Measurements from ENCODE around the gene CCNK.

The CCNK gene

DNA sequence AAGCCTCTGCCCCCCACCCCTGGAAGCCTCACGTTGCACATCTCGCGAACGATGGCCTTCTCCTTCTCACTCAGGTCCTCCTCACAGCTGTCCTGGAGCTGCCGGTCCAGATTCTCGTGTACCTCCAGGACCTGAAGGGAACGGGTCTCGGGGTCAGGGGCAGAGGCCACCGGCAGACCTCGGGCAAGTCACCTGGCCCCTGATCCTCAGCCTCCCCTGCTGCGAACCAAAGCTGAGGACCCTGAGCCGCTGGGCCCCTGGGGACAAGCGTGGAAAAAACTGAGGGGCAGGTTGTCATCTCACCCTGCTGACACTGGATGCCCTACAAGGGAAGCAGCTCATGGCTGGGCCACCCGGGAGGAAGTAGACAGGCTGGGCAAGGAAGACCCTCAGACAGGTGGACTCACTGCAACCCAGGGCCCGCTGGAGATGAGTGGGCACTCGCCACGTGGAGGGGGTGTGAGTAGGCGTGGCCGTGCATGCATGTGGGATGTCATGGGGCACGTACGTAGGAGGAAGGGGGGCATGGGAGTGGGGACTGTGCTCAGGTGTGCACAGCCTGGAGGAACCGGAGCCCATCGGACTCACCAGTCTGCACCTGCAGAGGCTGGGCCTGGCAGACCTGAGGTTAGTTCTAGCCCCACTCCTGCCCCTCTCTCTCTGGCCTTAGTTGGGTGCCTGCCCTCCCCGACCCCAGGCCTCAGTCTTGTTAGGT is 35.1 kb downstream of the CCNK start:
- ChIA-PET CTCF (interaction anchor here (1.0 to 2.2 kb wide), 6 partner anchors 11 to 371 kb away, joined by 3 to 10 read pairs (median 6); no protein-coding TSS in a partner anchor), POLR2A (no interaction called here)
- TF ChIP-seq, protein P1, sequence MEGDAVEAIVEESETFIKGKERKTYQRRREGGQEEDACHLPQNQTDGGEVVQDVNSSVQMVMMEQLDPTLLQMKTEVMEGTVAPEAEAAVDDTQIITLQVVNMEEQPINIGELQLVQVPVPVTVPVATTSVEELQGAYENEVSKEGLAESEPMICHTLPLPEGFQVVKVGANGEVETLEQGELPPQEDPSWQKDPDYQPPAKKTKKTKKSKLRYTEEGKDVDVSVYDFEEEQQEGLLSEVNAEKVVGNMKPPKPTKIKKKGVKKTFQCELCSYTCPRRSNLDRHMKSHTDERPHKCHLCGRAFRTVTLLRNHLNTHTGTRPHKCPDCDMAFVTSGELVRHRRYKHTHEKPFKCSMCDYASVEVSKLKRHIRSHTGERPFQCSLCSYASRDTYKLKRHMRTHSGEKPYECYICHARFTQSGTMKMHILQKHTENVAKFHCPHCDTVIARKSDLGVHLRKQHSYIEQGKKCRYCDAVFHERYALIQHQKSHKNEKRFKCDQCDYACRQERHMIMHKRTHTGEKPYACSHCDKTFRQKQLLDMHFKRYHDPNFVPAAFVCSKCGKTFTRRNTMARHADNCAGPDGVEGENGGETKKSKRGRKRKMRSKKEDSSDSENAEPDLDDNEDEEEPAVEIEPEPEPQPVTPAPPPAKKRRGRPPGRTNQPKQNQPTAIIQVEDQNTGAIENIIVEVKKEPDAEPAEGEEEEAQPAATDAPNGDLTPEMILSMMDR (IDR thresholded peaks at IDR 0.05; ENCODE audit: control extremely low read depth, extremely low read depth, low read depth, missing control alignments) = no peak
- DNase-seq (ENCODE audit: extremely low spot score) = no peak

GRCh38 chr14:99516871-99517642 is 35.8 kb downstream of the CCNK start:
- TF ChIP-seq, protein P1 (IDR thresholded peaks at IDR 0.05; ENCODE audit: control extremely low read depth, extremely low read depth, low read depth, missing control alignments) = no peak
- CTCF ChIA-PET = interaction anchor here (0.7 to 2.2 kb wide), 9 partner anchors 10 to 369 kb away, joined by 3 to 10 read pairs (median 5); no protein-coding TSS in a partner anchor
- POLR2A ChIA-PET = no interaction called here
- DNase-seq (ENCODE audit: extremely low spot score) = no peak

- no peak for DNase-seq (ENCODE audit: extremely low spot score)
- CTCF ChIA-PET = interaction anchor here (0.7 to 2.2 kb wide), 7 partner anchors 25 to 368 kb away, joined by 3 to 7 read pairs (median 5); no protein-coding TSS in a partner anchor
- TF ChIP-seq, protein P1 (IDR thresholded peaks at IDR 0.05; ENCODE audit: control extremely low read depth, extremely low read depth, low read depth, missing control alignments) = no peak
- POLR2A ChIA-PET = no interaction called here
Observed at GRCh38 chr14:99517643-99518381, 36.6 kb downstream of the CCNK start.

- CTCF ChIA-PET = interaction anchor here (1.3 to 2.2 kb wide), 6 partner anchors 25 to 115 kb away, joined by 5 to 10 read pairs (median 6); no protein-coding TSS in a partner anchor
- POLR2A ChIA-PET = interaction anchor here (0.7 kb wide), 1 partner anchor 29 kb away, joined by 4 read pairs; no protein-coding TSS in a partner anchor
- TF ChIP-seq, protein P1 (IDR thresholded peaks at IDR 0.05; ENCODE audit: control extremely low read depth, extremely low read depth, low read depth, missing control alignments) = peak; percentile 99
- DNase-seq (ENCODE audit: extremely low spot score) = peak; percentile 91
Observed at GRCh38 chr14:99518441-99519346, 37.5 kb downstream of the CCNK start.

- POLR2A ChIA-PET = interaction anchor here (0.7 kb wide), 1 partner anchor 29 kb away, joined by 4 read pairs; no protein-coding TSS in a partner anchor
- CTCF ChIA-PET = interaction anchor here (1.3 kb wide), 2 partner anchors 109 to 114 kb away, joined by 6 to 10 read pairs; no protein-coding TSS in a partner anchor
- no peak for DNase-seq (ENCODE audit: extremely low spot score)
- TF ChIP-seq, protein P1 (IDR thresholded peaks at IDR 0.05; ENCODE audit: control extremely low read depth, extremely low read depth, low read depth, missing control alignments) = no peak
Observed at GRCh38 chr14:99519347-99519881, 38.2 kb downstream of the CCNK start.
